ENCODE data around the gene ADAMTS19. TPM values are rescaled to one million over a fixed set of nuclear protein-coding genes. Genes with fewer than 3 reads are reported as not detected.

ADAMTS19 gene
- total and polyA plus RNA-seq, 9 of the 15 experiments (the other 6 are each of a cell fraction or from before 2014, with no cell fraction given) = not detected

- TF ChIP-seq RBM17 (IDR thresholded peaks at IDR 0.05; ENCODE audit: borderline replicate concordance, low read depth, low read length) (no peak), MLLT1 (IDR thresholded peaks at IDR 0.05) (no peak)
Measured at GRCh38 chr5:129739773-129740172, 279.7 kb downstream of the ADAMTS19 start (continued).

GRCh38 chr5:129743541-129744187, 283.6 kb downstream of the ADAMTS19 start:
- TF ChIP-seq PPARD (CRISPR knock-in tag; IDR thresholded peaks at IDR 0.05) = no peak
- no peak for TF ChIP-seq ZNF740 (CRISPR knock-in tag; IDR thresholded peaks at IDR 0.05)
- TF ChIP-seq ZNF740 (tag; IDR thresholded peaks at IDR 0.05) = no peak
- no peak for TF ChIP-seq ZBTB11 (CRISPR knock-in tag; IDR thresholded peaks at IDR 0.05)
- no peak for TF ChIP-seq TAF7 (tag; IDR thresholded peaks at IDR 0.05)
- TF ChIP-seq CEBPG (CRISPR knock-in tag; IDR thresholded peaks at IDR 0.05) = no peak
- no peak for TF ChIP-seq CEBPG (tag; conservative IDR thresholded peaks at IDR 0.05 in 1 of 2, IDR thresholded peaks at IDR 0.05 in 1 of 2)
- FAIRE-seq = no peak
- no peaks in the 10 kb centered on the region for H3K79me2 ChIP-seq (ENCODE audit: control insufficient read depth, insufficient read depth, low read length)

More at GRCh38 chr5:129743541-129744187, 283.6 kb downstream of the ADAMTS19 start:
- H3K27ac ChIP-seq (ENCODE audit: extremely low read depth, low read depth, low read length) = no peak overlapping the region
- POLR2A ChIA-PET = no interaction called here
- ATAC-seq (no peak), DNase-seq (ENCODE audit: extremely low read depth in 1 of 4, low spot score in 3 of 4) (no peak)
- no peaks in the 10 kb centered on the region for H4K20me1 ChIP-seq (replicated peaks; ENCODE audit: control insufficient read depth, insufficient read depth, low read length)
- no peaks in the 10 kb centered on the region for H3K36me3 ChIP-seq (ENCODE audit: control insufficient read depth, insufficient read depth, low read length)
- no TSS peak for BruUV-seq (replicated peaks)
- intact Hi-C loops (cut with micrococcal nuclease) = no loop called here
- no peak overlapping the region for H2AFZ ChIP-seq (ENCODE audit: low read depth, low read length)
- CTCF ChIA-PET (ENCODE audit: low intra/inter-chr PET ratio) = no interaction called here
- no peak overlapping the region for H3K4me2 ChIP-seq (ENCODE audit: insufficient read depth, low read length)
- H3K9me3 ChIP-seq (replicated peaks; ENCODE audit: control insufficient read depth, insufficient read depth, low read depth, low read length) = no peaks in the 10 kb centered on the region
- no peaks in the 10 kb centered on the region for H3K9me1 ChIP-seq (ENCODE audit: control insufficient read depth, insufficient read depth, low read length)
- H3K4me3 ChIP-seq = no peak overlapping the region
- no peak overlapping the region for H3K9ac ChIP-seq (ENCODE audit: insufficient read depth in 1 of 2, low read depth in 2 of 2, low read length in 2 of 2)
- no peaks in the 10 kb centered on the region for H3K4me1 ChIP-seq (replicated peaks in 1 of 2; ENCODE audit: control insufficient read depth in 2 of 2, insufficient read depth in 2 of 2, low read length in 2 of 2)
- 0% methylated on average over 2 of the region's 2 CpGs for WGBS (ENCODE audit: insufficient coverage, low coverage, missing lambda C conversion rate)
- in situ Hi-C loops (cut with MboI) = no loop called here
- H3K27me3 ChIP-seq (ENCODE audit: control insufficient read depth in 2 of 2, insufficient read depth in 2 of 2, low read length in 2 of 2) = no peaks in the 10 kb centered on the region

Measured in K562 (cell line).